Left lung (tissue), 10 donors: Measurements from ENCODE around the gene CTSE. TPM values are rescaled to one million over a fixed set of nuclear protein-coding genes. Genes with fewer than 3 reads are reported as not detected.
"Not testable (repeated sequence)": the region's sequence is repeated elsewhere in the genome, so short reads cannot be mapped to it uniquely, and the experiment has no call there.

ENCODE experiments used
- ATAC-seq: fragments of 200-7000 bp; cut with Tn5 transposase; one replicate; pipeline ENCODE4 v1.9.1; 2020; ENCODE audit warnings: moderate library complexity
- DNase-seq, 4 donors: peaks; one replicate each; pipeline ENCODE4 v3.0.0-alpha.2; 2013 to 2020
- H3K27ac ChIP-seq, 2 donors: fragments of 200-600 bp; sonication (generic) in 1 of 2; one replicate each; pipeline versions ENCODE4 v1.5.0 to v1.8.0; 2020 to 2021
- H3K27me3 ChIP-seq, 2 donors: fragments of 200-600 bp; sonication (generic) in 1 of 2; one replicate each; pipeline versions ENCODE4 v1.5.0 to v1.8.0; 2020 to 2021
- H3K36me3 ChIP-seq, 2 donors: fragments of 200-600 bp; sonication (generic) in 1 of 2; one replicate each; pipeline versions ENCODE4 v1.5.0 to v1.8.0; 2020 to 2021
- H3K4me1 ChIP-seq, 2 donors: fragments of 200-600 bp; one replicate each; pipeline ENCODE4 v1.8.0; 2021
- H3K4me3 ChIP-seq, 2 donors: fragments of 200-600 bp; sonication (generic) in 1 of 2; one replicate each; pipeline versions ENCODE4 v1.5.0 to v1.8.0; 2020 to 2021; ENCODE audit warnings: mild to moderate bottlenecking in 1 of 2
- H3K9me3 ChIP-seq, 2 donors: fragments of 200-600 bp; sonication (generic) in 1 of 2; one replicate each; pipeline versions ENCODE4 v1.5.0 to v1.8.0; 2020 to 2021
- intact Hi-C, 2 donors: fragments of 100-400 bp; cut with DNase I; formaldehyde crosslinking; loops; one replicate each; pipeline versions ENCODE4 v1.11.2 to v1.14.2; 2022
- polyA plus RNA-seq, 6 donors: library from polyadenylated mRNA; unstranded; fragments of 120-200 nt; gene quantifications; one replicate each; pipeline ENCODE4 v1.2.1, GENCODE V29; 2013; ENCODE audit not compliant: insufficient read length in 6 of 6
- total RNA-seq, 2 donors: library from RNA; stranded (reverse); fragmentation: NEBNext Ultra II Directional; extraction: Animal tissue kit (Norgen Biotek cat#: 25700); gene quantifications; one replicate each; pipeline ENCODE4 v1.2.1, GENCODE V29; 2021
- TF ChIP-seq, protein P1 (sequence below), 2 donors: fragments of 200-600 bp; sonication (generic) in 1 of 2; IDR thresholded peaks; one replicate each; pipeline versions ENCODE4 v1.5.0 to v1.8.0; 2021; ENCODE audit warnings: antibody characterized with exemption in 2 of 2
- donor health status: DM: no; HTN: yes; CAD: no.
- donor health status: DM: no; HTN: no; CAD: no.

CTSE gene
- total and polyA plus RNA-seq, 8 donors, result 0.35 to 624 (median 0.62) TPM

DNA sequence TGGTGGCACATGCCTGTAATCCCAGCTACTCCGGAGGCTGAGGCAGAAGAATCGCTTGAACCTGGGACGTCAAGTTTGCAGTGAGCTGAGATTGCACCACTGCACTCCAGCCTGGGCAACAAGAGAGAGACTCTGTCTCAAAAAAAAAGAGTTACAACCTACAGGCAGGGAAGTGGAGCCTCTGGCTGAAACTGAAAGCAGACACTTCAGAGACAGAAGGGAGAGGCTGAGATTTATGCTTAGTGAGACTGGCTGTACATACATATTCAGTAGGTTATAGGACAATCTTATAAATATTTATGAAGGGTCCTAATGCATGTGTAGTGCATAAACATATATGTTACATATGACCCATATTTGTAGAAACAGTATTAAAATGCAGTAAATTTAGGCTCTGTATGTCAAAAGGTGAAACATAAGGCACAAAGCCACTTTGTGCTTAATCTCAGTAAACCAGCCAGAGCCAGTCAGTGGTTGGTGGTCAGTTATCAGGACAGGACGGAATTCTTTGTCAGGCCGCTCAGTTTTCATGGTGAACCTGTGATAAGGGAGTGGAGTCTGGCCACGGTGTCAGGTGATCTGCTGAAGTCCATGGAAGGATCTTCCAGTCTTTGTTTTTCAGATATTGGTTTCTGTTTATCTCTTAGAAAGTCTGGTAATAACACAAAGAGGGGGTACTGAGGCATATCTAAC lies 42.9 kb upstream of the CTSE start:
- DNase-seq (no peak), ATAC-seq (peak; percentile 79)
- Histone ChIP-seq H3K27ac (no peak overlapping the region), H3K4me1 (peaks cover 0 to 15% of the 10 kb centered on the region in 2 donors), H3K27me3 (no peaks in the 10 kb centered on the region), H3K36me3 (no peaks in the 10 kb centered on the region), H3K9me3 (no peaks in the 10 kb centered on the region), H3K4me3 (no peak overlapping the region)
- intact Hi-C loops, result no loop called here
- TF ChIP-seq, protein P1, sequence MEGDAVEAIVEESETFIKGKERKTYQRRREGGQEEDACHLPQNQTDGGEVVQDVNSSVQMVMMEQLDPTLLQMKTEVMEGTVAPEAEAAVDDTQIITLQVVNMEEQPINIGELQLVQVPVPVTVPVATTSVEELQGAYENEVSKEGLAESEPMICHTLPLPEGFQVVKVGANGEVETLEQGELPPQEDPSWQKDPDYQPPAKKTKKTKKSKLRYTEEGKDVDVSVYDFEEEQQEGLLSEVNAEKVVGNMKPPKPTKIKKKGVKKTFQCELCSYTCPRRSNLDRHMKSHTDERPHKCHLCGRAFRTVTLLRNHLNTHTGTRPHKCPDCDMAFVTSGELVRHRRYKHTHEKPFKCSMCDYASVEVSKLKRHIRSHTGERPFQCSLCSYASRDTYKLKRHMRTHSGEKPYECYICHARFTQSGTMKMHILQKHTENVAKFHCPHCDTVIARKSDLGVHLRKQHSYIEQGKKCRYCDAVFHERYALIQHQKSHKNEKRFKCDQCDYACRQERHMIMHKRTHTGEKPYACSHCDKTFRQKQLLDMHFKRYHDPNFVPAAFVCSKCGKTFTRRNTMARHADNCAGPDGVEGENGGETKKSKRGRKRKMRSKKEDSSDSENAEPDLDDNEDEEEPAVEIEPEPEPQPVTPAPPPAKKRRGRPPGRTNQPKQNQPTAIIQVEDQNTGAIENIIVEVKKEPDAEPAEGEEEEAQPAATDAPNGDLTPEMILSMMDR (IDR thresholded peaks at IDR 0.05), result no peak

DNA sequence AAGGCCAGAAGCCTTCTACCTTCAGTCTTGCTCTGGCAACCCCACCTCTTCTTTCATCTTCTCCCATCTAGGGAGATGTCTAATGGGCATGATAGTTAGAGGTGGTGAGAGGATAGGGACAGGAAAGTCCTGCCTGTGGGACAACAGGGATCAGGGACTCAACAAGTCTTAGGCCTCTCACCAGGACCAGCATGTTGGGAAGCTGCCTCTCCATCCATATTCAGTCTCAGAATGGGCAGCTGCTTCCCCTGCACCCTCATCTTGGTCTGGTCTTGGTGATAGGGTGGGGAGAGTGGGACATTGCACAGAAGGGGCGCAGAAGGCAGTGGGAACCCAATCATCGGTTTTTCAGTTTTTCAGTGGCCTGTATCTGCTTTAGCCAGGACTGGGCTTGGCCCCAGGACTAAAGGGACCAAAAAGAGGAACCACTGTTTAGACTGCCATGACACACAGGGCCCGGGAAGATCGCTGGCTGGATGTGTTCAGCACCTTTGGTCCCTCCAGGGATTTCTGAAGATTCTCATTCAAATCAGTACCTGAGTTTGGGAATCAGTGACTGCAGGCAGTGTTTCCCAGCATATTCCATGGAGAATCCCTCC lies 42.0 kb upstream of the CTSE start:
- Histone ChIP-seq H3K9me3 (no peaks in the 10 kb centered on the region), H3K27ac (no peak overlapping the region), H3K27me3 (no peaks in the 10 kb centered on the region), H3K36me3 (no peaks in the 10 kb centered on the region), H3K4me3 (no peak overlapping the region), H3K4me1 (peaks cover 0 to 15% of the 10 kb centered on the region in 2 donors)
- no peak for DNase-seq
- intact Hi-C loops, result no loop called here
- no peak for ATAC-seq
- TF ChIP-seq, protein P1 (IDR thresholded peaks at IDR 0.05), result no peak

DNA sequence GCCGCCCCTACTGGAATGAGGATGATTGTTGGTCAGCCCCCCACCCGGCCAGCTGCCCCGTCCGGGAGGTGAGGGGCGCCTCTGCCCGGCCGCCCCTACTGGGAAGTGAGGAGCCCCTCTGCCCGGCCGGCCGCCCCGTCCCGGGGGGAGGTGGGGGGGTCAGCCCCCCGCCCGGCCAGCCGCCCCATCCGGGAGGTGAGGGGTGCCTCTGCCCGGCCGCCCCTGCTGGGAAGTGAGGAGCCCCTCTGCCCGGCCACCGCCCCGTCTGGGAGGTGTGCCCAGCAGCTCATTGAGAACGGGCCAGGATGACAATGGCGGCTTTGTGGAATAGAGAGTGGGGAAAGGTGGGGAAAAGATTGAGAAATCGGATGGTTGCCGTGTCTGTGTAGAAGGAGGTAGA lies 40.8 kb upstream of the CTSE start:
- H3K4me1 ChIP-seq, result peaks cover 0 to 15% of the 10 kb centered on the region in 2 donors
- H3K4me3 ChIP-seq, ATAC-seq, H3K36me3 ChIP-seq, H3K27me3 ChIP-seq, intact Hi-C loops, H3K27ac ChIP-seq, H3K9me3 ChIP-seq, DNase-seq: not testable (repeated sequence)

DNA sequence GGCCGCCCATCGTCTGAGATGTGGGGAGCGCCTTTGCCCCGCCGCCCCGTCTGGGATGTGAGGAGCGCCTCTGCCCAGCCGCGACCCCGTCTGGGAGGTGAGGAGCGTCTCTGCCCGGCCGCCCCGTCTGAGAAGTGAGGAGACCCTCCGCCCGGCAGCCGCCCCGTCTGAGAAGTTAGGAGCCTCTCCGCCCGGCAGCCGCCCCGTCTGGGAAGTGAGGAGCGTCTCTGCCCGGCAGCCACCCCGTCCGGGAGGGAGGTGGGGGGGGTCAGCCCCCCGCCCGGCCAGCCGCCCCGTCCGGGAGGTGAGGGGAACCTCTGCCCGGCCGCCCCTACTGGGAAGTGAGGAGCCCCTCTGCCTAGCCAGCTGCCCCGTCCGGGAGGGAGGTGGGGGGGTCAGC lies 40.3 kb upstream of the CTSE start:
- H3K4me1 ChIP-seq, result peaks cover 0 to 15% of the 10 kb centered on the region in 2 donors
- H3K27ac ChIP-seq, H3K4me3 ChIP-seq, intact Hi-C loops, H3K36me3 ChIP-seq, ATAC-seq, DNase-seq, H3K9me3 ChIP-seq, H3K27me3 ChIP-seq: not testable (repeated sequence)

DNA sequence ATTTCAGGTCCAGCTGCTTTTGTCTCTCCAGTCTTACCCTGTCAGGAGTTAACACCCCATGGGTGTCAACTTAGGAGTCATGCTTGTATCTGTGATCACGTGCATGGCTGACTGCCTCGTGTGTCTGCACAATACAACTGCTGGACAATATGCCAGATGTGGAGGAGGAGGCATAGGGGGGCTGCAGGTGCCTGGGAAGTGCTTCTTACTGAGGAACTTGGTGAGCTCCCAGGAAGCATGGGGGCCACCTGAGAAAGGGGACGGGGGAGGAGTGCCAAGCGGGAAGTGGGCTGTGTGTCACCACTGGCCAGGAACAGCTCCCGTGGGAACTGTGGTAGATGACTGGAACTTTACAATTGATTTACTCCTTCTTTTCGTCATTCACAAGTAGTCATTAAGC lies 38.8 kb upstream of the CTSE start:
- H3K36me3 ChIP-seq, result no peaks in the 10 kb centered on the region
- no peak for DNase-seq
- TF ChIP-seq, protein P1 (IDR thresholded peaks at IDR 0.05), result no peak
- no peak overlapping the region for H3K27ac ChIP-seq
- no peak overlapping the region for H3K4me3 ChIP-seq
- H3K27me3 ChIP-seq, result no peaks in the 10 kb centered on the region
- no peaks in the 10 kb centered on the region for H3K9me3 ChIP-seq
- H3K4me1 ChIP-seq, result peaks cover 0 to 10% of the 10 kb centered on the region in 2 donors
- intact Hi-C loops, result no loop called here
- no peak for ATAC-seq

DNA sequence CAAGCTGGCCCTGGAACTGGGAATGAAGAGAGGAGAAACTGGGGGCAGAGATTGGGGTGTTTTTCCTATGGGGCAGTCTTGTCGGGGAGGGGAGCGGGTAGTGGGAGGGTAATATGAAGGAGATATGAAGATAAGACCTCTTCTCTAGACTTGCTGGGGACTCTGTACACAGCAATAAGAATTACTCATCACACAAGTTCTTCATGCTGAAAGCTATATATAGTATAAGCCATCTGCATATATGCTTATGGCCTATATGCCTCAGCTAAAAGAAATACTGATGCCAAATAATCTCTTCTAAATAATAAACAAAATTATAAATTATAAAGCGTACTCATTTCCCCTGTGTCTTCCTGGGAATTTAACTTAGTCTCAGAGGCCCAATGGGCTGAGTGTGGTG lies 37.1 kb upstream of the CTSE start:
- intact Hi-C loops, result no loop called here
- Histone ChIP-seq H3K27me3 (no peaks in the 10 kb centered on the region), H3K4me3 (no peak overlapping the region)

More for the DNA sequence above, 37.1 kb upstream of the CTSE start:
- ATAC-seq, result no peak
- DNase-seq, result no peak
- Histone ChIP-seq H3K27ac (no peak overlapping the region), H3K4me1 (no peaks in the 10 kb centered on the region), H3K9me3 (no peaks in the 10 kb centered on the region), H3K36me3 (no peaks in the 10 kb centered on the region)
- TF ChIP-seq, protein P1 (IDR thresholded peaks at IDR 0.05), result no peak
